AG10803 (cell line): ENCODE measurements around the gene REXO4.
"Not testable (repeated sequence)": the region's sequence is repeated elsewhere in the genome, so short reads cannot be mapped to it uniquely, and the experiment has no call there.

Experiments used
- DNase-seq: peaks from one replicate; pipeline ENCODE4 v3.0.0; 2010; ENCODE audit warnings: low read depth
- H3K4me3 ChIP-seq: 2 replicates; pipeline ENCODE4 v1.5.1; 2011; ENCODE audit warnings: mild to moderate bottlenecking, low read length, control low read depth
- TF ChIP-seq, protein P1 (sequence below): conservative IDR thresholded peaks from 2 replicates; pipeline ENCODE4 v1.5.1; 2011; ENCODE audit warnings: mild to moderate bottlenecking, low read length, control low read depth, inconsistent platforms

Gene REXO4

DNA sequence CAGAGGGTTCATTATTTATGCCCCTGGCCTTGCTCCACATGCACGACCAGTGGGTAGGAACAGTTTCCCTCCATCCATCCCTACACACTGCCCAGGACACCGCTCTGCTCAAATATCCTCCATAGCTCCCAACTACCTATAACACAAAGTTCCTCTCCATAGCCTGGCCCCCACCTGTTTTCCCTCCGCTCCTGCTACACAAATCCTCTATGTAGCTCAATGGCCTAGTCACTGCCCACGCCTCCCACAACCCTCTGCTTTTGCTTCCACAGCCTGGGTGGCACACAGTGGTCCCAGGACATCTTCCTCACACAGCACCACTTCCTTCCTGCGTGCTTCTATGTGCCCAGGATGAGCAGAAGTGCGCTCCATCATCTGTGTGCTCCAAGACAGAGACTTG, 20.4 kb downstream of the REXO4 start:
- DNase-seq = no peak
- TF ChIP-seq, protein P1, sequence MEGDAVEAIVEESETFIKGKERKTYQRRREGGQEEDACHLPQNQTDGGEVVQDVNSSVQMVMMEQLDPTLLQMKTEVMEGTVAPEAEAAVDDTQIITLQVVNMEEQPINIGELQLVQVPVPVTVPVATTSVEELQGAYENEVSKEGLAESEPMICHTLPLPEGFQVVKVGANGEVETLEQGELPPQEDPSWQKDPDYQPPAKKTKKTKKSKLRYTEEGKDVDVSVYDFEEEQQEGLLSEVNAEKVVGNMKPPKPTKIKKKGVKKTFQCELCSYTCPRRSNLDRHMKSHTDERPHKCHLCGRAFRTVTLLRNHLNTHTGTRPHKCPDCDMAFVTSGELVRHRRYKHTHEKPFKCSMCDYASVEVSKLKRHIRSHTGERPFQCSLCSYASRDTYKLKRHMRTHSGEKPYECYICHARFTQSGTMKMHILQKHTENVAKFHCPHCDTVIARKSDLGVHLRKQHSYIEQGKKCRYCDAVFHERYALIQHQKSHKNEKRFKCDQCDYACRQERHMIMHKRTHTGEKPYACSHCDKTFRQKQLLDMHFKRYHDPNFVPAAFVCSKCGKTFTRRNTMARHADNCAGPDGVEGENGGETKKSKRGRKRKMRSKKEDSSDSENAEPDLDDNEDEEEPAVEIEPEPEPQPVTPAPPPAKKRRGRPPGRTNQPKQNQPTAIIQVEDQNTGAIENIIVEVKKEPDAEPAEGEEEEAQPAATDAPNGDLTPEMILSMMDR = no peak
- no peak overlapping the region for H3K4me3 ChIP-seq

DNA sequence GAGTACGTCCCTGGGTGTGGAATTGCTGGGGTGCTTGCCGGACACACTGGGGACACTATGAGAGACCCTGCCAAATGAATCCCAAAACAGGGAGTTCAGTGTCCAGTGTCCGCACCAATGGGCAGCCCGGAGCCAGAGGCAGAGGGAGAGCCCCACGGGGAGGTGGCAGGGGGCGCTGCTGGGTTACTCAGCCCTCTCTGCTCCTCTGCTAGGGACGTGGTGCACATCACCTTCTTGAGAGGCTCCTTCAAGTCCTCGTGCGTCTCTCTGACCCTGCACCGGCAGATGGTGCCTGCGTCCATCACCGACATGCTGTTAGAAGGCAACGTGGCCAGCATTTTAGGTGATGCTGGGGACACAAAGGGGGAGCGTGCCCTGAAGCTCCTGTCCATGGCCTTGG, 20.9 kb downstream of the REXO4 start:
- TF ChIP-seq, protein P1 = peak; percentile 29
- H3K4me3 ChIP-seq = no peak overlapping the region
- DNase-seq = no peak

DNA sequence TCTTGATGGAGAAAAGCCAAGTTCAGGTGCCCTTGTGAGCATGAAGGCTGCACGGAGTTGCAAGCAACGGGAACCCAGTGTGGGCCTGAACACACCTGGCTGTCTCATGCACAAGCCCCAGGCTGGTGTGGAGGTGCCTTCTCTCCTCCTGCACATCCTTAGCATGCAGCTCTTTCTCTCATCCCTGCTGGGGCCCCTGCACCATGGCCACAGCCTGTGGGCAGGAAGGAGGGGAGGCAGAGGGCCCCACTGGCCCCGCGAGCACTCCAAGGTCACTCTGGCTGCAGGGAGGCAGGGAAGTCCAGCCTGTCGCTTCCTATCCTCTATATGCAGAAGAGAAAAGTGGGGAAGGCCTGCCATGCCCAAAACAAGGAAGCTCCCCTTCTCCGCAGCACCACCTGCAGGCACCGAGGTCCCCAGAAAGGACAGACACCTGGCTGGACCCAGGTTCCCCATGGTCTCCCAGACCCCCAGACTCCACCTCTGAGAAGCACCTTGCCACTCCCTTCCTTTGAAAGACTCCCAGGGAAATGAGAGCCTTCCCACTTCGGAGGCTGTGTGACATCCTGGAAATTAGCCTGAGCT, 23.0 kb downstream of the REXO4 start:
- DNase-seq = no peak
- TF ChIP-seq, protein P1 = no peak
- H3K4me3 ChIP-seq = no peak overlapping the region

DNA sequence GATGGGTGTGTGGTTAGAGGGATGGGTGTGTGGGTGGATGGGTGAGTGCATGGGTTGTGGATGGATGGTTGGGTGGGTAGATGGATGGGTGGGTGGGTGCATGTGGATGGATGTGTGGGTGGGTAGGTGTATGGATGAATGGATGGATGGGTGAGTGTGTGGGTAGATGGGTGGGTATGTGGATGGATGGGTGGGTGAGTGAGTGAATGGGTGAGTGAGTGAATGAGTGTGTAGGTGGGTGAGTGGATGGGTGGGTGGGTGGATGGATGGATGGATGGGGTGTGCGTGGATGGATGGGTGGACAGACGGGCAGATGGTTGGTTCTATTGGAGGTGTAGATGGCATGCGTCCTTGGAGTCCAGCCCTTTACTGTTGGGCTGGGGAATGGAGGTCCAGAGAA, 24.4 kb downstream of the REXO4 start:
- TF ChIP-seq, protein P1 = no peak
- no peak overlapping the region for H3K4me3 ChIP-seq
- no peak for DNase-seq

DNA sequence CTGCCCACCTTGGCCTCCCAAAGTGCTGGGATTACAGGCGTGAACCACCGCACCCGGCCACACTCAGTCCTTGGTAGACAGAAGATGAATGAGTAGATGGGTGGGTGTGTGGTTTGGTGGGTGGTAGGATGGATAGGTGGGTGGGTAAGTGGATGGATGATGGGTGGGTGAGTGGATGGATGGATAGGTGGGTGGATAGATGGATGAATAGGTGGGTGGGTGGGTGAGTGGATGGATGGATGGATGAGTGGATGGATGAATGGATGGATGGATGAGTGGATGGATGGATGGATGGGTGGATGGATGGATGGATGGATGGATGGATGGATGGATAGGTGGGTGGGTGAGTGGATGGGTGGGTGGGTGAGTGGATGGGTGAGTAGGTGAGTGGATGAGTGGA, 25.5 kb downstream of the REXO4 start:
- not testable (repeated sequence) for DNase-seq, H3K4me3 ChIP-seq

DNA sequence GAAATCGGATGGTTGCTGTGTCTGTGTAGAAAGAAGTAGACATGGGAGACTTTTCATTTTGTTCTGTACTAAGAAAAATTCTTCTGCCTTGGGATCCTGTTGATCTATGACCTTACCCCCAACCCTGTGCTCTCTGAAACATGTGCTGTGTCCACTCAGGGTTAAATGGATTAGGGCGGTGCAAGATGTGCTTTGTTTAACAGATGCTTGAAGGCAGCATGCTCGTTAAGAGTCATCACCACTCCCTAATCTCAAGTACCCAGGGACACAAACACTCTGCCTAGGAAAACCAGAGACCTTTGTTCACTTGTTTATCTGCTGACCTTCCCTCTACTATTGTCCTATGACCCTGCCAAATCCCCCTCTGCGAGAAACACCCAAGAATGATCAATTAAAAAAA, 26.4 kb downstream of the REXO4 start:
- not testable (repeated sequence) for DNase-seq

DNA sequence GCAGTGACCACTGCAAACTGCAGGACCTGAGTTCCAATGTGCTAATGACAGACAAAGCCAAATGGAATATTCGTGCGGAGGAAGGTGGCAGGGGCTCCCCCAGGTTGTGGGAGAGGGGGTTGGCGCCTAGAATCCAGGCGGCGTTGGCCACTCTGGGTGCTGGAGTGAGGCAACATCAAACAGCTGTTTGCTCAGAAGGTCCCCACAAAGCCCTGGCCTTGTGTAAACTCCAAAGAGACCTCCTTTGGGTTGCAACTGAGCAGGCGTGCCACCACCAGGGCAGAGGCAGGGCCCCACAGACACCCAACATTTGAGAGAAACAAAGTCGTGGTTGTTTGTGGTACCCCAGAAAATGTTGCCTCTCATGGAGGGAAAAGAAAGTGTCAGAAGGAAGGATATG, 27.1 kb downstream of the REXO4 start:
- DNase-seq = no peak
- TF ChIP-seq, protein P1 = no peak
- no peak overlapping the region for H3K4me3 ChIP-seq

More for the DNA sequence above, 26.4 kb downstream of the REXO4 start:
- not testable (repeated sequence) for H3K4me3 ChIP-seq

DNA sequence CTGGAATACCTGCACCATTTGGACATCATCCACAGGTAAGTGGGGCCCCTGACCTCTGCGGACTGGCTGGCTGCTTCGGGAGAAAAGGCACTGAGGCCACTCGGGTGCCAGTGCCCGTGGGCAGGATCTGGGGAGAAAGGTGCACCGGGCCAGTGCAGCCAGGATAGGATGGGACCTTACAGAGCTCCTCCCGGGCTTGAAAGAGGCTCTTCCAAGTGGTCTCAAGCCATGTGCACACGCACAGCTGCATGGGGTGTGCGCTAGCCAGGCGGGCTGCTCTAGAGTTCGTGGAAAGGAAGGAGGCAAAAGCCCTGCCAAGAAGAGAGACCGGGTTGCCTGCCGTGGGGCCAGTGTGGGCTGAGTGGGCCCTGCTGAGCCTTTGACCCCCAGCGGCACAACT, 28.2 kb downstream of the REXO4 start:
- TF ChIP-seq, protein P1 = no peak
- no peak for DNase-seq
- H3K4me3 ChIP-seq = no peak overlapping the region
